Esophagus squamous epithelium (tissue), 4 donors: ENCODE results near the gene PUM1.

ENCODE experiments used
- POLR2A ChIP-seq, 4 donors: fragments of 450-650 bp; IDR thresholded peaks; one replicate each; pipeline ENCODE4 v1.6.1; 2017; ENCODE audit warnings: antibody characterized with exemption in 4 of 4, mild to moderate bottlenecking in 4 of 4, moderate library complexity in 3 of 4
- TF ChIP-seq, protein P1 (sequence below), 6 experiments: fragments of 450-650 bp in 4 of 6; fragments of 200-600 bp in 2 of 6; sonication (generic) in 2 of 6; IDR thresholded peaks; one replicate each; pipeline ENCODE4 v1.5.1; 2016 to 2019; ENCODE audit warnings: antibody characterized with exemption in 6 of 6, mild to moderate bottlenecking in 4 of 6, moderate library complexity in 4 of 6

DNA sequence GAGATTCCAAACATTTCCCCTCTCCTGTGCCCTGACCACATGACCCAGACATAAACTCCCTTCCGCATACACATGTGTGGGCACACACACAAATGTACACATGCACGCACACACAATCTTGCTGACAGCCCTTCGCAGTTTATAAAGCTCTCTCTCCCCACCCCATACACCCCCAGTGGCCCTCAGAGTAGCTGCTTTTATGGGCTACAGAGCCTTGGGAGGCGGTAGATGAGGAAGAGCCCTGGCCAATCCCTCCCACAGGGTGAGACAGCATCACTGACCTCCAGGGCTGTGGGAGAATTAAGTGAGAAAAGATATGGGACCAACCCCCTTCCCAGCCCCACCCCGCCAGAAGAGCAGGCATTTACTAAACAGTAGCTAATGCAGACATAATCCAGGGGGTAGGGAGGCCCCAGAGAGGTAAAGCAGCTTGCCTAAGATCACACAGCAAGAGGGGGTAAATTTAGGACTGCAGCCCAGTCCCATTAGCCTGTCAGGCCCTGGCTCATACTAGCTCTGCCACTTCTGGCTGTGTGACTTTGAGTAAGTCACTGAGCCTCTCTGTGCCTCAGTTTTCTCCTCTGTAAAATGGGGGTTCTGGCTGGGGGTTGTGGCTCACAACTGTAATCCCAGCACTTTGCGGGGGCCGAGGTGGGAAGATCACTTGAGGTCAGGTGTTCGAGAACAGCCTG lies 162.0 kb downstream of the PUM1 start:
- TF ChIP-seq, protein P1, sequence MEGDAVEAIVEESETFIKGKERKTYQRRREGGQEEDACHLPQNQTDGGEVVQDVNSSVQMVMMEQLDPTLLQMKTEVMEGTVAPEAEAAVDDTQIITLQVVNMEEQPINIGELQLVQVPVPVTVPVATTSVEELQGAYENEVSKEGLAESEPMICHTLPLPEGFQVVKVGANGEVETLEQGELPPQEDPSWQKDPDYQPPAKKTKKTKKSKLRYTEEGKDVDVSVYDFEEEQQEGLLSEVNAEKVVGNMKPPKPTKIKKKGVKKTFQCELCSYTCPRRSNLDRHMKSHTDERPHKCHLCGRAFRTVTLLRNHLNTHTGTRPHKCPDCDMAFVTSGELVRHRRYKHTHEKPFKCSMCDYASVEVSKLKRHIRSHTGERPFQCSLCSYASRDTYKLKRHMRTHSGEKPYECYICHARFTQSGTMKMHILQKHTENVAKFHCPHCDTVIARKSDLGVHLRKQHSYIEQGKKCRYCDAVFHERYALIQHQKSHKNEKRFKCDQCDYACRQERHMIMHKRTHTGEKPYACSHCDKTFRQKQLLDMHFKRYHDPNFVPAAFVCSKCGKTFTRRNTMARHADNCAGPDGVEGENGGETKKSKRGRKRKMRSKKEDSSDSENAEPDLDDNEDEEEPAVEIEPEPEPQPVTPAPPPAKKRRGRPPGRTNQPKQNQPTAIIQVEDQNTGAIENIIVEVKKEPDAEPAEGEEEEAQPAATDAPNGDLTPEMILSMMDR (IDR thresholded peaks at IDR 0.05): no peak
- TF ChIP-seq POLR2A (IDR thresholded peaks at IDR 0.05): no peak
